Activated naive CD4-positive, alpha-beta T cell treated with anti-CD3 and anti-CD28 coated beads for 36 hours (primary cell): ENCODE data around the gene MSX2. TPM values are rescaled to one million over a fixed set of nuclear protein-coding genes. Genes with fewer than 3 reads are reported as not detected.
"Not testable (repeated sequence)": the region's sequence is repeated elsewhere in the genome, so short reads cannot be mapped to it uniquely, and the experiment has no call there.

ENCODE experiments used
- CTCF ChIA-PET: fragments of 350-600 bp; sonication (Branson Sonifier 250); formaldehyde crosslinking; loops from one replicate; lab custom pipeline; 2021; ENCODE audit warnings: antibody characterized with exemption; lab: Charles Lee
- DNase-seq: peaks from one replicate; pipeline ENCODE4 v3.0.0-alpha.2; 2020
- H3K27ac Mint-ChIP-seq: one replicate; pipeline ENCODE4 v1.8.0; 2021; ENCODE audit warnings: mild to moderate bottlenecking, mixed read lengths
- H3K27me3 Mint-ChIP-seq: one replicate; pipeline ENCODE4 v1.8.0; 2021; ENCODE audit warnings: low read depth, mixed read lengths
- H3K36me3 Mint-ChIP-seq: one replicate; pipeline ENCODE4 v1.8.0; 2021; ENCODE audit warnings: low read depth, mixed read lengths
- H3K4me1 Mint-ChIP-seq: one replicate; pipeline ENCODE4 v1.8.0; 2021; ENCODE audit warnings: low read depth, mixed read lengths
- H3K4me3 Mint-ChIP-seq: one replicate; pipeline ENCODE4 v1.8.0; 2021; ENCODE audit warnings: mild to moderate bottlenecking, moderate library complexity, mixed read lengths
- H3K9me3 Mint-ChIP-seq: one replicate; pipeline ENCODE4 v1.8.0; 2021; ENCODE audit warnings: mixed read lengths
- intact Hi-C: fragments of 100-400 bp; cut with micrococcal nuclease; formaldehyde crosslinking; loops from one replicate; pipeline ENCODE4 v1.15.1; 2023
- total RNA-seq, 2 experiments: library from RNA; stranded (reverse); gene quantifications; one replicate each; pipeline ENCODE4 v1.2.3, GENCODE V29; 2021

Gene MSX2
- total RNA-seq, 2 experiments from 2014 or later, result not detected

DNA sequence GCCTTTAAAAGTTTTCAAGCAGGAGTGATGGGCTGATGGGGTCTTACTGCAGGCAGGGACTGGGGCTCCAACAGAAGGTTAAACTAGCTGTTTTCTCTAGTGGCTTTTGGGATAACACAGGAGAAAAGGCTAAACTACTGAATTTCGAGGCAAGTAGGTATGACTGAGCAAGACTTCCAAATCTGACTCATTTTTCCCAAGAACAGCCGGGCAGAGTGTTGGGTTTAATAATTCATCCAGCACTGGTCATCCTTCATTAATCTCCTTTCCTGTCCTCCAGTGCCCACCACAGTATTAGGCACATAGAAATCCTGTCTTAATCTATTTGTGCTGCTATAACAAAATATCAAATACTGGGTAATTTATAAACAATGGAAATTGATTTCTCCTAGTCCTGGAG is 20.5 kb downstream of the MSX2 start:
- DNase-seq, result no peak
- CTCF ChIA-PET, result no interaction called here
- peaks cover 2% of the 10 kb centered on the region for H3K9me3 Mint-ChIP-seq
- H3K36me3 Mint-ChIP-seq, result no peaks in the 10 kb centered on the region
- no peaks in the 10 kb centered on the region for H3K4me1 Mint-ChIP-seq
- intact Hi-C loops, result no loop called here
- no peak overlapping the region for H3K27ac Mint-ChIP-seq
- peaks cover 25% of the 10 kb centered on the region for H3K27me3 Mint-ChIP-seq
- no peak overlapping the region for H3K4me3 Mint-ChIP-seq

DNA sequence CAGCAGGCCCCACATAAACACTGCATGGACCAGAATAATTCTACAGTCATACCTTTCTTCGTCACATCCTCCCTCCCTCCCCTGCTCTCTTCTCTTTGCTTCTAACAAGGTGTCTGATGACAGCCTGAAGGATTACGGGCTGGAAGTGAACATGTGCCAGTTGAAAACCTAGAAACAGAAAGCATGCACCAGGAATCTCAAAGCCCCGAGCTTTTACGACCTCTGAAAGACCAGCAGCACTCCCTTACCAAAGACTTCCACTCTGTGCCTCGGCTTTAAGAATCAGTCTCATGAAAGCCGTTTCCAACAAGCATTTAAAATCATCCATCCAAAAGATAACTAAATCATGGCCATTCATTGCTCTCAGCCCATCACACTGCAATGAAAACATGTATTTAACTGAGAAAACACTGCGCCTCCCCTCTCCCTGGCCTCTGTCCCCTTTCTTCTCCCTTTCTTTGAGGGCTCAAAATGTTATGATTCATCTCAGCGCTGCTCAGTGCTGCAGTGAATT is 21.3 kb downstream of the MSX2 start:
- H3K27ac Mint-ChIP-seq, result no peak overlapping the region
- intact Hi-C loops, result no loop called here
- CTCF ChIA-PET, result no interaction called here
- DNase-seq, result no peak
- no peaks in the 10 kb centered on the region for H3K36me3 Mint-ChIP-seq
- H3K27me3 Mint-ChIP-seq, result peaks cover 26% of the 10 kb centered on the region
- no peaks in the 10 kb centered on the region for H3K4me1 Mint-ChIP-seq
- peaks cover 2% of the 10 kb centered on the region for H3K9me3 Mint-ChIP-seq
- no peak overlapping the region for H3K4me3 Mint-ChIP-seq

DNA sequence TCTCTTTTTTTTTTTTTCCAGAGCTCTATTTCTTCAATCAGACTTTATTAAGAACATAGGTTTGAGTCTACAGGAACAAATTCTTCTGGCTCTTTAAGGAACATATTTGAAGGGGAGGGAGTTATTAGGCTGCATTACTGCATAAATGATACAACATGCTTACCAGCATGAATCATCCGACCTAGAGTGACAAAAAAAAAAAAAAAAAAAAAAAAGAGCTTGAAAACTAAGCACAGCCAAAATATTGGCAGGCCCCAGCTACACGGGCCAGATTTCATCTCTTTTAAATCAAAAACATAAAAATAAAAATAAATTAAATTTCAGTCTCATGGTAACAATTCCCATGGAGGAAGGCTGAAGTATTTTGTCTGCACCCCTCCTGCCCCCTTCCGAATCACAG is 26.3 kb downstream of the MSX2 start:
- H3K36me3 Mint-ChIP-seq, result no peaks in the 10 kb centered on the region
- H3K4me3 Mint-ChIP-seq, result no peak overlapping the region
- no peaks in the 10 kb centered on the region for H3K9me3 Mint-ChIP-seq
- intact Hi-C loops, result no loop called here
- H3K27ac Mint-ChIP-seq, result no peak overlapping the region
- H3K4me1 Mint-ChIP-seq, result peaks cover 1% of the 10 kb centered on the region
- no peak for DNase-seq
- CTCF ChIA-PET, result interaction anchor here (0.5 kb wide), 1 partner anchor 14 kb away, joined by 3 read pairs; no protein-coding TSS in a partner anchor
- H3K27me3 Mint-ChIP-seq, result peaks cover 49% of the 10 kb centered on the region

DNA sequence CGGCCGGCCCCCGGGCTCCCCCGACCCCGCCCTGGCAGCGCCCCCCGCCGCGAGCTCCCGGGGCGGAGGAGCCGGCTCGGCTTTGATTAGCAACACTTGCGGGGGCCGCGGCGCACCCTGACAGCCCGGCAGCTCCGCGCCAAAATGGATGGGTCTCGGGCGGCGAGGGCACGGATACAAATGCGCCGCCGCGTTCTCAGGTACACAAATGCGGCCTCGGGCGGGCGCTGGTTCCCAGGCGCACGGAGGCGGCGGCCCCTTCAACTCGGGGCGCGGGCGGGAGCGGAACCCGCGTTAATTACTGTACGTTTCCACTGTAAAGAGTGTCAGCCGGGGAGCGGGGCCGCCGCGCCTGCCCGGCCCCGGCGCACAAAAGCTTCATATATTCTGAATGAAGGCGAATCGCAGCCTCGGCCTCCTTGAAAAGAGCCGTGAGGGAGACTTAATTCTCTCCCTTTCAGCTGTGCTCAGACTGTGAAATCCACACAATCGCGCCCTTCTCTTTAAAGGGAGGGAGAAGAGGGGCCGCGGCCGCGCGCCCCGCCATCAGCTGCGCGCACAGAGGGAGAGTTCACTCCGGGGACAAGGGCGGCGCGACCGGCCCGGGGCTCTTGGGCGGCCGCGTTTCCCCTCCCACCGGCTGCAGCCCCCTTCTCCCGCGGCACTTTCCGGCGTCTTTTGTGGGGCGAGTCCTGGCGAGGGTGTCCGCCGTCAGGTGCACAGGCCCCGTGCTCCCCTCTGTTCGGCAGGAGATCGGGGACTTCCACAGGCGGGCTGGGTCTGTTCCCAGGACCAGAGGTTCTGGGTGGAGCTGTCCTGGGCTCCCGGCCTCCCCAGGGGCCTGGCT is 27.0 kb downstream of the MSX2 start:
- Mint-ChIP-seq H3K36me3 (no peaks in the 10 kb centered on the region), H3K27ac (no peak overlapping the region), H3K4me1 (peaks cover 1% of the 10 kb centered on the region), H3K9me3 (no peaks in the 10 kb centered on the region), H3K27me3 (peaks cover 49% of the 10 kb centered on the region), H3K4me3 (no peak overlapping the region)
- CTCF ChIA-PET, result no interaction called here
- intact Hi-C loops, result no loop called here
- DNase-seq, result no peak

DNA sequence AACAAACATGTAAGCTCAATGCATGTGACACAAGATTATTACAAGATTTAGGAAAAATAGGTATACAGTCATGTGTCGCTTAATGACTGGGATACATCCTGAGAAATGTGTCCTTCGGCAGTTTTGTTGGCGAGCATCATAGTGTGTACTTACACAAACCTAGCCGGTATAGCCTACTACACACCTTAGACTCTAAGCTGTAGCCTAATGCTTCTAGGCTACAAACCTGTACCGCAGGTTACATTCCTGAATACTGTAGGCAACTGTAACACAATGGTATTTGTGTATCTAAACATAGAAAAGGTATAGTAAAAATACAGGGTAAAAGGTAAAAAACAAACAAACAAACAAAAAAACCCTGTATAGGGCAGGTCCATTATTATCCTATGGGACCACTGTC is 27.7 kb downstream of the MSX2 start:
- intact Hi-C loops, result no loop called here
- Mint-ChIP-seq H3K9me3 (no peaks in the 10 kb centered on the region), H3K4me3 (no peak overlapping the region), H3K27me3 (peaks cover 49% of the 10 kb centered on the region), H3K36me3 (no peaks in the 10 kb centered on the region), H3K27ac (no peak overlapping the region), H3K4me1 (peaks cover 1% of the 10 kb centered on the region)
- CTCF ChIA-PET, result no interaction called here
- no peak for DNase-seq

DNA sequence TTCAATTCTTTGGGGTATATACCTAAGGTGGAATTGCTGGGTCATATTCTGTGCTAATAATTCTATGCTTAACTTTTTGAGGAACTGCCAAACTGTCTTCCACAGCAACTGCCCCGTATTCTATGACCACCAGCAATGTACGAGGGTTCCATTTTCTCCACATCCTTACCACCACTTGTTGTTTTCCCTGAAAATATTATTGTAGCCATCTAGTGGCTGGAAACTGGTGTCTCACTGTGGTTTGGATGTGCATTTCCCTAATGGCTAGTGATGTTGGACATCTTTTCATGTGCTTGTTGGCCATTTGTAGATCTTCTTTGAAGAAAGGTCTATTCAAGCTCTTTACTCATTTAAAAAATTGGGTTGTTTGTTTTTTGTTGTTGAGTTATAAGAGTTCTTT is 30.7 kb downstream of the MSX2 start:
- no peak overlapping the region for H3K4me3 Mint-ChIP-seq
- no peaks in the 10 kb centered on the region for H3K9me3 Mint-ChIP-seq
- peaks cover 1% of the 10 kb centered on the region for H3K4me1 Mint-ChIP-seq
- CTCF ChIA-PET, result no interaction called here
- H3K27me3 Mint-ChIP-seq, result peaks cover 30% of the 10 kb centered on the region
- no peak overlapping the region for H3K27ac Mint-ChIP-seq
- DNase-seq, result no peak
- intact Hi-C loops, result no loop called here
- no peaks in the 10 kb centered on the region for H3K36me3 Mint-ChIP-seq

DNA sequence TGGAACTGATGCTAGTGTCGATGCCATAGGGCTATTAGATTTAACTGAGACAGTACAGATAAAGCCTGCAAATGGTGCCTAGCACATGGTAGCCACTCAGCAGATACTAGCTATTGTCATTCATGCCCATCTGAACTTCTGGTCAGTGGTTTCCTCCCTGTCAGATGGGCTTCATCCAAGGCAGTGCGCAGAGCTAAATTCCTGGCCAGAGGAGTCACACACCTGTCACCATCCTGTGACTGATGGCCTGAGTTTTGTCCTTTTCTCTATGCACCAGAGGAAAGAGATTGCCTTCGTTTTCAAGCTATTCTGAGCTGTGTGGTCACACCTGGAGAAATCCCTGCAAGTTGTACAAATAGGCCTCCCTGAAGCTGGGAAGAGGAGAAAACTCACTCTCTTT is 34.7 kb downstream of the MSX2 start:
- Mint-ChIP-seq H3K27ac (no peak overlapping the region), H3K4me1 (no peaks in the 10 kb centered on the region), H3K4me3 (no peak overlapping the region), H3K36me3 (no peaks in the 10 kb centered on the region), H3K27me3 (peaks cover 12% of the 10 kb centered on the region), H3K9me3 (no peaks in the 10 kb centered on the region)
- intact Hi-C loops, result no loop called here
- CTCF ChIA-PET, result no interaction called here
- no peak for DNase-seq

DNA sequence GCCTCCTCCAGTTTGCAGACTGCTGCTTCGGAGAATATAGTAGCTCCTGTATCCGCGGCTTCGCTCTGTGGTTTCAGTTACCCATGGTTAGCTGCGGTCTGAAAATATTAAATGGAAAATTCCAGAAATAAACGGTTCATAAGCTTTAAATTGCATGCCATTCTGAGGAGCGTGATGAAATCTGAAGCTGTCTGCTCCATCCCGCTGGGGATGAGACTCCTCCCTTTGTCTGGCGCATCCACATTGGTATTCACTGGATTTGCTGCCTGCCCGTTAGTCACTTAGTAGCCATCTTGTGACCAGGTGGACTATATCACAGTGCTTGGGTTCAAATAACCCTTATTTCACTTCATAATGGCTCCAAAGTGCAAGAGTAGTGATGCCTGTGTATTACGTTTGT is 36.3 kb downstream of the MSX2 start:
- H3K27me3 Mint-ChIP-seq, result peaks cover 4% of the 10 kb centered on the region
- no peak overlapping the region for H3K4me3 Mint-ChIP-seq
- no peak overlapping the region for H3K27ac Mint-ChIP-seq
- CTCF ChIA-PET, result no interaction called here
- intact Hi-C loops, result no loop called here
- H3K36me3 Mint-ChIP-seq, result no peaks in the 10 kb centered on the region
- no peaks in the 10 kb centered on the region for H3K4me1 Mint-ChIP-seq
- H3K9me3 Mint-ChIP-seq, result no peaks in the 10 kb centered on the region
- no peak for DNase-seq

DNA sequence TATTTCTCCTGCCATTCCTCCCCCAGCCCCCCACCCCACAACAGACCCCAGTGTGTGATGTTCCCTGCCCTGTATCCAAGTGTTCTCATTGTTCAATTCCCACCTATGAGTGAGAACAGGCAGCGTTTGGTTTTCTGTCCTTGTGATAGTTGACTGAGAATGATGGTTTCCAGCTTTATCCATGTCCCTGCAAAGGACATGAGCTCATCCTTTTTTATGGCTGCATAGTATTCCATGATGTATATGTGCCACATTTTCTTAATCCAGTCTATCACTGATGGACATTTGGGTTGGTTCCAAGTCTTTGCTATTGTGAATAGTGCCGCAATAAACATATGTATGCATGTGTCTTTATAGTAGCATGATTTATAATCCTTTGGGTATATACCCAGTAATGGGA is 37.0 kb downstream of the MSX2 start:
- H3K27me3 Mint-ChIP-seq, CTCF ChIA-PET, H3K36me3 Mint-ChIP-seq, H3K27ac Mint-ChIP-seq, H3K9me3 Mint-ChIP-seq, H3K4me3 Mint-ChIP-seq, intact Hi-C loops, DNase-seq, H3K4me1 Mint-ChIP-seq: not testable (repeated sequence)

DNA sequence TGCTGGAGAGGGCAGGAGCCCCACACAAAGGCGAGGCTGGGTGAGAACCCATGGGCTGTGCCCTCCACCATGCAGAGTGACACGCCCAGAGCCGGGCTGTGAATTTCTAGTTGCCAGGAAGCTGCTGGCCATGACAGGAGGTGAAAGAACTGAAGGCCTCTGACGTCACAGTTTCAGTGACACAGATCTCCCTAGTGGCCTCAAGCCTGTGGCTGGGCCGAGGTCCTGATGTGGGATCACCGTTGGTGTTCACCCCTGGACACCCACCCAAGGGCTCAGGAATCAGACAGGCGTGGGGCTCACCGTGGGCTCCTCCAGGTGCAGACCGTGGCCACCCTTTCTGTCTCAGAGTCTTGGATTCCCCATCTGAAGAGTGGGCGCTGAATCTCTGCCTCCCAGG is 39.9 kb downstream of the MSX2 start:
- Mint-ChIP-seq H3K36me3 (no peaks in the 10 kb centered on the region), H3K9me3 (no peaks in the 10 kb centered on the region), H3K4me3 (no peak overlapping the region), H3K27ac (no peak overlapping the region), H3K4me1 (no peaks in the 10 kb centered on the region), H3K27me3 (peaks cover 9% of the 10 kb centered on the region)
- CTCF ChIA-PET, result interaction anchor here (0.6 kb wide), 1 partner anchor 139 kb away, joined by 3 read pairs; no protein-coding TSS in a partner anchor
- DNase-seq, result no peak
- intact Hi-C loops, result no loop called here

DNA sequence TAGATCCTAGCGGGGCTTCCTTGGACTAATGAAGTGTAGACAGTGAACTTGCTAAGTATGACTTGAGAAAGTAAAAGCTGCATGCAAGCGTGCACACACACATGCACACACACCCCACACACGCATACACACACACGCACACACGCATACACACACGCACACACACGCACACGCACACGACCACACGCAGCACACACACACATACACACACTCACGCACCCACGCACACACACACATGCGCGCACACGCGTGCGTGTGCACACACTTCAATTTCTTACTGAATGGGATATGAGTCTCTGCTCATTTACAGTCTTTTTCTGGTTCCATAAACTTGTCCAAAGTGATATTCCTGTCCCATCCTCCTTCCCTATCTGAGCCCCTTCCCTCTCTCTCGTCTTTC is 41.2 kb downstream of the MSX2 start:
- Mint-ChIP-seq H3K4me3 (no peak overlapping the region), H3K9me3 (no peaks in the 10 kb centered on the region), H3K27me3 (peaks cover 7% of the 10 kb centered on the region), H3K36me3 (no peaks in the 10 kb centered on the region), H3K27ac (no peak overlapping the region), H3K4me1 (no peaks in the 10 kb centered on the region)
- CTCF ChIA-PET, result no interaction called here
- intact Hi-C loops, result no loop called here
- DNase-seq, result no peak

DNA sequence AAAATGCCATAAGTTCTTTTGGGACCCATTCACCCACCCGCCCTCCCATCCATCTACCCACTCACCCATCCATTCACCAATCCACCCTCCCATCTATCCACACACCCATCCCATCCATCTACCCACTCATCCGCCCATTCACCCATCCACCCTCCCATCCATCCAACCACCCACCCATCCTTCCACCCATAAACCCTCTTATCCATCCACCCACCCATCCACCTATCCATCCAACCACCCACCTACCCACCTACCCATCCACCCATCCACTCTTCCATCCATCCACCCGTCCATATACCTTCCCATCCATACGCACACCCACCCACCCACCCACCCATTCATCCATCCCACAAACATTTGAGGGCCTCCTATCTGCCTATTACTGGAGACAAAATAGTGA is 43.3 kb downstream of the MSX2 start:
- Mint-ChIP-seq H3K4me3 (no peak overlapping the region), H3K9me3 (no peaks in the 10 kb centered on the region), H3K27me3 (peaks cover 15% of the 10 kb centered on the region), H3K27ac (no peak overlapping the region), H3K4me1 (no peaks in the 10 kb centered on the region), H3K36me3 (no peaks in the 10 kb centered on the region)
- DNase-seq, result no peak
- intact Hi-C loops, result no loop called here
- CTCF ChIA-PET, result no interaction called here

DNA sequence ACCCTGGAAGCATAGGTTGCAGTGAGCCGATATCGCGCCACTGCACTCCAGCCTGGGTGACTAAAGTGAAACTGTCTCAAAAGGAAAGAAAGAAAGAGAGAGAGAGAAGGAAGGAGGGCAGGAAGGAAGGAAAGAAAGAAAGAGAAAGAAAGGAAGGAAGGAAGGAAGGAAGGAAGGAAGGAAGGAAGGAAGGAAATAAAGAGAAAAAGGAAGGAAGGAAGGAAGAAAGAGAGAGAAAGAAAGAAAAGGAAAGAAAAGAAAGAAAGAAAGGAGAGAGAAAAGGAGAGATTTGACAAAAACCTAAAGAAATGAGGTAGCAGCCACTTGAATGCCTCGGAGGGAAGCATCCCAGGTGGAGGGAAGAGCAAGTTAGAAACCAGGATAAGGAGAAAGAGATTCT is 44.6 kb downstream of the MSX2 start:
- H3K27ac Mint-ChIP-seq, result no peak overlapping the region
- CTCF ChIA-PET, result no interaction called here

More for the DNA sequence above, 44.6 kb downstream of the MSX2 start:
- DNase-seq, result no peak
- Mint-ChIP-seq H3K4me1 (no peaks in the 10 kb centered on the region), H3K36me3 (no peaks in the 10 kb centered on the region), H3K4me3 (no peak overlapping the region), H3K9me3 (no peaks in the 10 kb centered on the region), H3K27me3 (peaks cover 15% of the 10 kb centered on the region)
- intact Hi-C loops, result no loop called here
